Right atrium auricular region (tissue), 2 donors: ENCODE measurements around the gene OAT. TPM values are rescaled to one million over a fixed set of nuclear protein-coding genes. Genes with fewer than 3 reads are reported as not detected.

Experiments
- DNase-seq: peaks from one replicate; pipeline ENCODE4 v3.0.0-alpha.2; 2019; ENCODE audit warnings: low spot score
- H3K27ac ChIP-seq, 2 donors: fragments of 200-600 bp; sonication (generic); 1 replicate in 1 of 2; 2 replicates in 1 of 2; pipeline ENCODE4 v1.5.1; 2016 to 2019
- H3K27me3 ChIP-seq, 2 donors: fragments of 200-600 bp; sonication (generic); one replicate each; pipeline versions ENCODE4 v1.5.1 to v1.6.0; 2017 to 2019
- H3K36me3 ChIP-seq: fragments of 200-600 bp; sonication (generic); one replicate; pipeline ENCODE4 v1.5.1; 2016
- H3K4me1 ChIP-seq, 2 donors: fragments of 200-600 bp; sonication (generic); one replicate each; pipeline versions ENCODE4 v1.5.1 to v1.6.0; 2017 to 2019
- H3K4me3 ChIP-seq, 2 donors: fragments of 200-600 bp; sonication (generic); 1 replicate in 1 of 2; 2 replicates in 1 of 2; pipeline ENCODE4 v1.5.1; 2017 to 2019; ENCODE audit warnings: mild to moderate bottlenecking in 1 of 2, moderate library complexity in 1 of 2
- H3K9me3 ChIP-seq, 2 donors: fragments of 200-600 bp; sonication (generic); one replicate each; pipeline ENCODE4 v1.5.1; 2019
- CTCF ChIP-seq, 2 donors: fragments of 200-600 bp; sonication (generic); IDR thresholded peaks; one replicate each; pipeline ENCODE4 v1.5.1; 2019; ENCODE audit warnings: antibody characterized with exemption in 2 of 2
- total RNA-seq, 2 donors: library from RNA; depleted of rRNA; stranded (reverse); fragments of >200 nt; gene quantifications; one replicate each; pipeline ENCODE4 v1.1.0, GENCODE V29; 2016

OAT gene
- total RNA-seq, 2 donors from 2014 or later: 42.1 to 49.8 TPM

- Histone ChIP-seq H3K27me3 (no peaks in the 10 kb centered on the region), H3K9me3 (no peaks in the 10 kb centered on the region), H3K27ac (no peak overlapping the region), H3K36me3 (no peaks in the 10 kb centered on the region), H3K4me3 (no peak overlapping the region), H3K4me1 (no peaks in the 10 kb centered on the region)
- TF ChIP-seq CTCF (IDR thresholded peaks at IDR 0.05): no peak
- DNase-seq: no peak
Measured at GRCh38 chr10:124347956-124348355, 70.8 kb downstream of the OAT start.

Other genes with a start within 250 kb of the OAT start
- gene NKX1-2, start 31.1 kb upstream of the OAT start, total RNA-seq: not detected
- 10 to 100 TPM; 10.3 to 23.7 TPM for gene LHPP, start 42.9 kb upstream of the OAT start, total RNA-seq